Stimulated activated naive CD4-positive, alpha-beta T cell (primary cell): ENCODE results near the gene LBR.
"Not testable (repeated sequence)": the region's sequence is repeated elsewhere in the genome, so short reads cannot be mapped to it uniquely, and the experiment has no call there.

ENCODE experiments used
- DNase-seq, 6 experiments: peaks; one replicate each; lab custom pipeline; 2025; lab: John Stamatoyannopoulos, UW

Gene LBR

DNA sequence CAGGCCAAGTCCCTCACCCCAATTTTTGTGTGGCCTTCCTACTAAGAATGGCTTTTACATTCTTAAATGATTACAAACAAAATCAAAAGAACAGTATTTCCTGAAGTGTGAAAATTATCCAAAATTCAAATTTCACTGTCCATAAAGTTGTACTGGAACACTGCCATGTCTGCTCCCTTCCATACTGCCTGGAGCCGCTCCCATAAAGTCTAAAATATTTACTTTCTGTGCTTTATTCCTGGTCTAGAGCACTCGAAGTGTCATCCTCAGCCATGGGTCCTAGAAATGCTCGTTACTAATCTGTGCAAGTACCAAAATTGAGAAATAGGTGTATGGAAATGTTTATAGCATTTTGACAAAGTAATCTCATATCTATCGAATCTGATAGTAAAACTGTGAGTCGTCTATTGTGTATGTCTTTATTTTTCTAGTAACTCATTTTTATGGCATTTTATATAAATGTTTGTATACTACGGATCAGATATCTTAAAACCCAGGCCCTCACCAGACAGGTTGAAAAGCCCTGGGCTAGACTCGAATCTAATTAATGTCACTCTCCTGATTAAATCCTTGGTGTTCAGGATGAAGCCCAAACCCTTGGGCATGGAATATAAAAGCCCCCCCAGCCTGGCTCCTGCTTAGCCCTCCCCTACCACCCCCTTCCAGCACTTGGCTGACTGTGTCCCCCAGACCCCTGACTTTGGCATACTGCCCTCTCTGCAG, 4.9 kb downstream of the LBR start:
- DNase-seq: no peak

DNA sequence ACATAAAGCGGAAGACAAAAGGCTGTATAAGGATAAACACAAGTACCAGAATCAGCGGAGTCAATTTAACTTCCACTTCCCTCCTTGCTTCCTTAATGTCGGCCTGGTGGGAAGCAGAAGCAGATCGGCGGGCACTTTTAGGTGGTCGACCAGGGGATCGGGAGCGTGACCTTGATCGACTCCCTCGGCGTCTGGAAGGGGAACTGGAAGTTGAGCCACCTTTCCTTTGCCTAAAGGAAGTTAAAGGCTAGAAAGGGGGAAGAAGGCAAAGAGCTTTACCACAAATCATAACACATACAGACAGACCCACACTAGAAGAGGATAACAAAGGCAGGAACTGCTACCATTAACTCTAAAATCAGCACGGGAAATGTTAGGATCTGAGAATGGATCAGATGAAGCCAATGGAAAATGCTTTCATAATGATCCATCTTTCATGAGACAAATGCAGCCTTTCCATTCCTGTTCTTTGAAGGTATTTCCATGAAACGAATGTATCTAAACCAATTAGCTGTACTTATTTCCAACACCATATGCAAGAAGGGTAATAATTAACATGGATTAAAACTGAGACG, 5.7 kb downstream of the LBR start:
- no peak for DNase-seq

DNA sequence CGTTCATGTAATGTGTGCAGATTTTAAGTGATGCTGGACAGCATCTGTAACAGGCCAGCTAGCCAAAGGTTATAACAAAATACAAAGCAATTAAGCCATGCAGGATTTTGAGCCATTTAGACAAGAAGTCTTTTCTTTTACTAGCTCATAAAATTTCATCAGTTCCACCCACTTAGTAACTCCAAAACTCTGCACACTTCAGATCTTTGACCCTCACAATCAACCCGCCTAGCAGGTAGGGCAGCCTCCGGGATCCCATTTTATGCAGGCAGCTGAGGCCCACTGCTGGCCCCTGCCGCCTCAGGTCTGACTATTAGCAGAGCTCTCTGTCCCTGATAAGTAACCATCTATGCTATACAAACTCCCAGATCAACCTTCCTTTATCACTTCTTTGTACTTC, 9.2 kb downstream of the LBR start:
- no peak for DNase-seq

DNA sequence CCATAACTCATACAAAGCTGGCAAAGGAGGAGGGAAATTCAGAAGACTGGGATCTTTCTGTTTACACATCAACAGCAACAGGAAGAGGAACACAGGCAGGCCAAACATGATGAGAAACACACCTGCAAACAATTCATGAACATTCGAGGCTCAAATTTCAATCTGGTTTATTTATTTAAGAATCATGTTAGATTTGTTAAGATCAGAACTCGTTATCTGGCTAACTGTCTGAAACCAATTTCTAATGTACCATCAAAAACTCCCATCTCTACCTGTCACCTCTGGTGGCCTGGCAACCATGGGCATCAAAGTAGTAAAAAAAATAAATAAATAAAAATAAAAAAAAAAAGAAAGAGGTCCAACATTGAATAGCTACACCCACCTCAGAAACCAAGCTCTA, 9.8 kb downstream of the LBR start:
- no peak for DNase-seq

DNA sequence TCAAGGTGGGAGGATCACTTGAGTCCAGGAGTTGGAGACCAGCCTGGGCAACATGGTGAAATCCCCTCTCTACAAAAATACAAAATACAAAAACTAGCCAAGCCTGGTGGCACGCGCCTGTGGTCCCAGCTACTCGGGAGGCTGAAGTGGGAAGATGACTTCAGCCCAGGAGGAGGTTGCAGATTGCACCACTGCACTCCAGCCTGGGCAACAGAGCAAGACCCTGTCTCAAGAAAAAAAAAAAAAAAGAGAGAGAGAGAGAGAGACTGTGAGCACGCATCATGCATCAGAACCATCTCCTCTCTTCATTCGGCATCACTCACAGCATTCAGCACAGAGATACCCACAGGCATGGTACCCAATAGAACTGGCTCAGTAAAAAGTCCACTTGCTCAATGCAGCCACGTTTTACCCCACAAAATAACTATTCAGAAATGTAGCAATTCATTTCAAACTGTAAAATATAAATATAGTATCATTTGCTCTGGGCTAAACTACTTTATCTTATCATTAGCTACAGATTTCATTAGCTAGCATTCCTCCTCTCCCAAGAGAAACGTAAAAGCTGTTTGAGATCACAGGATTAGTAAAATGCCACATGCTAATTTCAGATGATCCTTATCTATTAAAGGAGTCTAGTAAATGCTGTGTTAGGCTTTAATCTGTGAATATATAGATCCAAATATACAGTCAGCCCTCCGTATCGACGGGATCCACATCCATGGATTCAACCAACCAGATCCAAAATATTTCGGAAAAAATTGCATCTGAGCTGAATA, 11.7 kb downstream of the LBR start:
- DNase-seq: no peak

DNA sequence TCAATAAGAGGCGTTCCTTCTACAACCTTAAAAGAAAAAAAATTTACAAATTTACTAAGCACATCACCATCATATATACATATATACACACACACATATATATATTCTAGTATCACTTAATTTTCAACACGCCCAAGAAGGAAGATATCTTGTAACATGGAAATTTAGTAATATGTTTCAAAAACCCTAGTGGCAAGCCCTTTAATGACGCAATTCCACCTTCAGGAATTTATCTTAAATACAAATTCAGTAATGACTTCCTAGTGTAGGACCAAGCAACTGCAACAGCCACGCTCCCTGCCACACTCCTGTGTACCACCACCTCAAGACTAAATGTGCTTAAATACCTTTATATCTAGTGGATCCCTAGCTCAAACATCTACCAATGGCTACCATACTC, 12.5 kb downstream of the LBR start:
- no peak for DNase-seq

DNA sequence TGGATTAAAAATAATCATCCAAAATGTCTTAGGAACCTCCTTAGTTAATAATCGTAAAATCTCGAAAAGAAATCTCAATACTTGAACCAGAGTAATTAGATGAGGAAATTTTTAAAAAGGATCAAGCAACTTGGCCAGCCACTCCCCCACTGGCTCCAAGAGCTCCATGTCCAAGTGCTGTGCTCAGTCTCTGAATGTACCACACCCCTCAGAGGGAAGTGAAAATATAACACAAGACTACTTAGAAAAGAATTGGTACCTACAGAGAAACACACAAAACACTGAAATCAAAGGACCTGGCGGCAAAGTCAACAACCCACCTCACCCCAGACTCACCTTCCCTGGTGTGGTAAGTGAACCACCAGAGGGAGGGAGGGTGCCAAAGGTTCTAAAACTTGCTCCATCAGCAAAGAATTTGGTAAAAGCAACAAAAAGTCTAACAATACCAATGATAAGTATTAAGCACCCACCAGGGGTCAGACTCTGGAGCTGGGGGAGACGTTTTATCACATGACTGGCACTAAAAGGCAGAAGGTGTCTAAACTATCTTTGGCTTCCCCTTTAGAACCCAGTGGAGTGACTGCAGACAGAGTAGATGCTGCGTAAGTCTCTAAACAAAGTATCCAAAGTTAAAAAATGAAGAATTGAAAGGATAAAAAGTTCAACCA, 14.0 kb downstream of the LBR start:
- no peak for DNase-seq

DNA sequence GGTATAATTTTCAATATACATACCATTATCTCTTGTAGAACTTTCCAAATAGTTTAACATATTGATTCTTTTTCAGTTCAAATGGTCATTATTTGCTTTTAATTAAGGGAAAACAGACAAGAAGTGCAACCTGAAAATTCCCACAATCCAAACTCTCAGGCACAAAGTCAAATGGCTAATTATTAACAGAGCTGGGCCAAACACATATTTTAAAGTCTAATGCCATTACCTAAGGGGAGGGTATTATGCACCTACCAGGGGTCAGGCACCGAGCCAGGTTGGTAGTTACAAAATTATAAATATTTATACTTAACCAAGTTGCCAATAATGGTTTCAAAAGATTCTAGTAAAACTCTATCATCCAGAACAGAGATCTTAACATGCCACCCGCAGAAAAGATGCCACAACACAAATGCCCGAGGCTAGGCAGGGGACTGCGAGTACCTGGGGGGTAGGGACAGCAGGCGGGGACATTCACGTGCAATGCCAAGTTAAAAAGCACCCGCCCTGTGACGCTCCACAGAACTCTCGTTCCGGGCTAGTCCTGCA, 15.0 kb downstream of the LBR start:
- no peak for DNase-seq

DNA sequence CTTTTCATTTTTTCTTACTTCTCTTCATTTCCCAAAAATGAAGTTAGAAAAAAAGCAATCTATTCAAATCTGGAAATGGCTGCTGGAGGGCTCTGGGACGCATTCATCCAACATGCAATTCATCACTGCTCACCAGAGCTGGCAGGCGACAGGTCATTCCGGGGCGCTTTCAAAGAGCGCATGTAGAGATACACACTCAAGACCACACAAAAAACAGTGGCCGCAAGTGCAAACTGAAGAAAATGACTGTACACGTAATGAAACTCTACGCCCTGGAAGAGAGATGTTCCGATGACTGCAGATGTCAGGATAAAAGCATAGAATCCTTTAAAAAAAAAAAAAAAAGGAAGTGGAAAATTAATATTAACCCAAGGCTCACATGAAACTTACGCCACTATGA, 15.5 kb downstream of the LBR start:
- DNase-seq: no peak

DNA sequence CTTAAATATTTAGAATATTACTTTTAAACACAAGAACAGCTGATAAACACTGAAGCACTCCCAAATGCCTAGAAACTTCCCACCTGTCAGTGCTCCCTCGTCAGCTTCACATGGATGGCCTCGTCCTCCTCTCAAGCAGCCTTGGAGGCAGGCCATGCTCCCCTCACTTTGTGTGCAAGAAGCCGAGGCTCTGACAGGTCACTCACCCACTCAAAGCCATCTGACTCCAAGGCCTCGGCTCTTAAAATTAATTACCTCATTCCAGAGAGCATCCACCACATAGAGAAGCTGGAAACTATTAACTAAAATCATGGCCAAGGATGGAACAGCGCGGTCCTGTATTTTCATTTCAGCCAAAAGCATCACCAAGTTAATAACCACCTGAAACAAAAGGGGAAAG, 17.8 kb downstream of the LBR start:
- DNase-seq: no peak

DNA sequence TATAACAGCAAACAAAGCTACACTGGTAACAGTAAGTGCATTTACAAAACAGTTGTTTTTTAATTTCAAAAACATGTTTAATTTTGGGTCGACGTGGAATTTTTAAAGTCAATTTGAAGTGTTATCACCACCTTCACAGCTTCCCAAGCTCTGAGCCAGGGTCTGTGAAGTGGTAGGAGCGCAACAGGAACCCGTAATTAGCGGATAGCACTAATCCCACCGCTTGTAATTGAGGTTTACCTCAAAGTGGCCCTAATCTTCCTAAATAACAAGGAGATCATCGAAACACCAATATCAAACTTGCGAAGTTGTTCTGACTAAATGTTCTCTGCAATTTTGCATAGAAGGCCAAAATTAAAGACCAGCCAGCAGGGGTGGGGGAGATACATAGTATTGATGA, 18.8 kb downstream of the LBR start:
- DNase-seq: no peak

DNA sequence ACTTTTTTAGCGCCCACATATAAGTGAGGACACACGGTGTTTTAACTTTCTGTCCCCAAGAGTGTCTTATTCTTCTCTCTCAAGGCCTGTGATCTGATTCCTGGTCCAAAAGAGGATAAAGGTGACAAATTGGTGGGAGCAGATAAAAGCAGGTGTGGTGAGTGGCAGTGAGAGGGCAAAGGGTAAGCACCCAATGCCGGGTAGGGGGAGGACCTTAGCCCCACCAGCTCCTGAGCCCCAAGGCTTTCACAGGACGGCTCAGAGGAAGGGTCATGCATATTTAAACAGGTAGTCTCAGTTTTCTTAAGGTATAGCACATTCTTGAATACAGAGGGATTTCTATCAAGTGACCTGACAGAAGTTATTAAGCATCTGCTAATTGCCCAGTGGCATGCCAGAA, 19.6 kb downstream of the LBR start:
- DNase-seq: no peak

DNA sequence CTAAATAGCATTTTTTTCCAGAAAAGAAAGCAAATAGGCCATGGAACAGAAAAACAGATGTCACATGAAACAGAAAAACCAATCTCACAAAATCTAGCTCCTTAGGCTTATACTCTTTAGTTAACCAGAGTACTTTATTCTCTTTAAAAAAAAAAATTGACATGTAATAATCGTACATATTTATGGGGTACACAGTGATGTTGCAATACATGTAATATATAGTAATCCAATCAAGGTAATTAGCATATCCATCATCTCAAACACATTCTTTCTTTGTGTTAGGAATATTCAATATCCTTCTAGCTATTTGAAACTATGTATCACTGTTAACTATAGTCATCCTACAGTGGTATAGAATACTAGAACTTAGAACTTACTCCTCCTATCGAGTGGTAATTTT, 20.1 kb downstream of the LBR start:
- no peak for DNase-seq

DNA sequence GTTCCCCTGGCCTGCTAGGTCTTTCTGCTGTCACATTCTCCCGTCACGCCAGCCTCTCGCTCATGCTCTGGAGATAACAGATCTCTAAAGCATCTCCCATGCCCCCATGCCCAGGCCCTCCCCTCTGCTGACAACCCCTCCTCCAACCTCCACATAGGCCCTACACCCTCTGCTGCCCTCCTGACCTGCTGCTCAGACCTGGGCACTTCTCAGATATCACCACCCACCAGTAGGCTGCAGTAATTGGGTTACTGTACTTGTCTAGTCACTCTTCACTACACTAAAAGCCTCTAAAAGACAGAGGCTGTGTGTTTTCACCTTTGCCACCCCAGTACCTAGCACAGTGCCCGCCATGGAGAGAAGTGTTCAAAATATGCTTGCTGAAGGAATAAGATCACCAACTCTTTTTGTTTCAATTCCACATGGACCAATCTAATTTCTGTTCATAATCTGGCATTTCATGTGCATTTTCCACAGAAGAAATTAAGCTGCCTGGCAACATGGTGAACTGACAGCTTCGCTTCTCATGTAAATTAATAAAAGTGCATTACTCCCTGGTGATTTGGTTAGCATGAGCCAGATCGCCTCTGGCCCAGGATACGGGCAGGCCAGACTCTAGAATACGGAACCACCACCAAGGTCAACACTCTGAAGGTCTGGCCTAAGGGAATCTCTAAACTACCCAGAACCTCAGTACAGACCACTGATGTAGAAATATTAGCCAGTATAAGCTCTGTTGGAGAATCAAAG, 20.7 kb downstream of the LBR start:
- no peak for DNase-seq

DNA sequence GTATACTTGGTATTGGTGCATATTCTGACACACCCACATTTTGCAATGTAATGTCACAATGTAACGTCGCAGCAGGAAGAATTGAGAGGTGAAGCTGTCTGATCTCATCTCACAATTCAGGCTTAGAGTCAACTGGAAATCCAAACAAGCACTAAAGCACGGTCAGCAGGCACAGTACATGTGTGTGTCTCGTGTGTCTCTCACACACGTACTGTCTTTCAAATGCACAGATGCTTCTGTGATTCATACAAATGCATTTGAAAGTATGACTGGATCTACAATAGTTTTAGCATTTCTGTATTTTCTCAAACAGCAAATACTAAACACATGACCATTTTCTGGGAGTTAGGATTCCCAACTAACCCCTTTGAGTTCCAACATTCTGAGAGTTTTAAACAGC, 26.9 kb downstream of the LBR start:
- no peak for DNase-seq

DNA sequence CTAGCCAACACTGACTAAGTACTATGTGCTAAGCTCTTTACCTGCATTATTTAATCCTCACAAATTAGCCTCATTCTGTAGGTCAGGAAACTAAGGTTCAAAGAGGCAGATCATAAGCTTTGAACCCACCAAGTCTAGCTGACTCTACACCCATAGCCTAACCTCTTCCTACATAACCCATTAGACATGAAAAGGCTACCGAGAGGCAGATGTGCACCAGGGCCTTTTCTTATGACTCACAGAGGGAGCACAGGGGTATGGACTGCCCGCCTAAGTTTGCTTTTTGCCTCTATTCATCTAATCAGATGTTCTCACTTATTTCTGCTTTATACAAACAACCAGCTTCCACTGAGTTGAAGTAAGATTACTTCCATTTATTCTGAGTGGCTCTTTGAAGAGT, 31.5 kb downstream of the LBR start:
- DNase-seq: no peak

DNA sequence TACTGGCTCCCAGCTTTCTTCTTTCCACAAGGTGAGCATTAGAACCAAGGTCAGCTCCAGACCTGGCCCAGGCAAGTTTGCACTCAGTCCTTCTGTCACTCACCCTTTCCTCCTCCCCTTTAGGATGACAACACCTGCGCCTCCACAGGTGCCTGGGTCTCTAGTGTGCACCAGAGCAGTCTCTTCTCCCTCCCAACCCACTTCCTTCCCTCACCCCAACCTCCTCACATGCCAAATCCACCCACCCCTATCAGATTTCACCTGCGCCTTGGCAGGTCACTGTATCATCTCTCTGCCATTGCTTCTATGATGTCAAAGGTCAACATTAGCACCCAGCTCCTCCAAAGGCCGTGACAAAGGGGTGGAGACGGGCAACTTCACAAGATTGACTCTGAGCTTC, 38.0 kb downstream of the LBR start:
- DNase-seq: no peak

DNA sequence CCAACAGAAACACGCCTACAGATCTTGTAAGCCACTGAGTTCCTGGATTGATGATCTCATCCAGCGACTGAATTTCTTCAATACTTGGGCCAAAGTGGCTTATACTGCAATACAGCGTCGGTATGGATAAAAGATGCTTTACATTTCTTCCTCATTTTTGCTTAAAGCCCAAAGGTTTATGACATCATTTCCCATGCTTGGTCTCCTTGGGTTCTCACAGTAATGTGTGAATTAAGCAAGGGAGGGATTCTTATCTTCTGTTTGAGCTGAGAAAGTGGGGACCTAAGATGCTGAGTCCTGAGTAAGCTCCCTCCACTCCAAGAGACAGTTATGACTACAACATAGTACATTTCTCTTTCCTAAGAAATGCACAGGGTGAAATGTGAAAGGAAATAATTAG, 39.5 kb downstream of the LBR start:
- no peak for DNase-seq

DNA sequence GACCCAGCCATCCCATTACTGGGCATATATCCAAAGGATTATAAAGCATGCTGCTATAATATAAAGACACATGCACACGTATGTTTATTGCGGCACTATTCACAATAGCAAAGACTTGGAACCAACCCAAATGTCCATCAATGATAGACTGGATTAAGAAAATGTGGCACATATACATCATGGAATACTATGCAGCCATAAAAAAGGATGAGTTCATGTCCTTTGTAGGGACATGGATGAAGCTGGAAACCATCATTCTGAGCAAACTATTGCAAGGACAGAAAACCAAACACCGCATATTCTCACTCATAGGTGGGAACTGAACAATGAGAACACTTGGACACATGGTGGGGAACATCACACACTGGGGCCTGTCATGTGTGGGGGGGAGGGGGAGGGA, 41.0 kb downstream of the LBR start:
- not testable (repeated sequence) for DNase-seq

DNA sequence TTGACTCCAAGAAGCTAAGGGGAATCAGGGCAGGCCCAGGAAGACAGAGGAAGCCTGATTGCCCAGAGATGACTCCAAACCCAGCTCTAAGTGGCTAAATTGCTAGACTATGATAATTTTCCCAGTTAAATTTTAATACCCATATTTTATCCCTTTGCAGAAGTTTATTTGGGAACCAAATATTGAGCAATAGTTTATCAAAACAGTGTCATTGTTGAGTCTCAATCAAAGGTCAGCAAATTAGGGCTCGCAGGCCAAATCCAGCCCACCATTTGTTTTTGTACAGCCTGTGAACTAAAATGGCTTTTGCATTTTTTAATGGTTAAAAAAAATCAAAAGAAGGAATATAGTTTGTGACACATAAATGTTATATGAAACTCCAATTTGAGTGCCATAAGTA, 47.1 kb downstream of the LBR start:
- no peak for DNase-seq

DNA sequence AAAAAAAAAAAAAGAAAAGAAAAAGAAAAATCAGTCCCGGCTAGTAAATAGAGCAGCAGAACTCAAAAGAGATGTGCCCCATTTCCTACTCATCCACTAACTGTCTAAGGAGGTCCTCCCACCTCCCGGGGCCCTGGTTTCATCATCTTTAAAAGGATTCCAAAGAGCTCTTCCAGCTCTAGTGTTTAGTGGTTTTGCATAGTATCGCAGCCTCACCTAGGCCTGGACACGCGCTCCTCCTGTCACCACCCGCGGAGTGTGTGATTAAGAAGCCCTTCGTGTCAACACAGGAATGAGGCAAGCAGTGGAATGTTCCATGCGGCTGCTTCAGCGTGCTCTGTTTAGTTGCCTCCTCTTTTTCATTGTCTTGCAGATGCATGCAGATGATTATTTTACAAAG, 49.0 kb downstream of the LBR start:
- no peak for DNase-seq

DNA sequence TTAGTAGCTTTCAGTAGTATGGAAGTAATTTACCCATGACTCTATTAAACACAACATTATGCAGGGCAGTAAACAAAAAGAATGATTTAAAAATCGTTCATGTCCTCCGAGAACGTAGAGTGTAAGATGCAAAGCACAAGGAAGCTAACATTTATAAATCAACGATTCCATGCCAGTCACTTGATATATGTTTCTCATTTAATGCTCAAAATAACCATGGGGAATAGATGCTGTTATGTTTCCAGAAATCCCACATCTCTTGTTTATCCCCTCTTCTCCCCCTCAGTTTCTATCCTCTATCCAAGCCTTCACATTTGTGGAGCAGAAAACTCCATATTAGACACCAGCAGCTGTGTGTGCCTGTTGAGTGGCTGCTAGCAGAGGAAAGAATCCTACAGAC, 52.8 kb downstream of the LBR start:
- no peak for DNase-seq
